H9 (cell line): ENCODE measurements around the gene TMTC2. TPM values are rescaled to one million over a fixed set of nuclear protein-coding genes. Genes with fewer than 3 reads are reported as not detected.

ENCODE experiments used
- DNase-seq: peaks from one replicate; pipeline ENCODE4 v3.0.0-alpha.2; 2017
- H2AFZ ChIP-seq: one replicate; pipeline ENCODE4 v1.6.1; 2013; ENCODE audit warnings: mild to moderate bottlenecking, low read length, control low read depth, moderate library complexity
- H2AK5ac ChIP-seq: 2 replicates; pipeline ENCODE4 v1.6.1; 2013; ENCODE audit warnings: low read length, control low read depth, mixed read lengths; ENCODE audit not compliant: insufficient read length
- H2BK120ac ChIP-seq: one replicate; pipeline ENCODE4 v1.6.1; 2013; ENCODE audit warnings: low read depth, mild to moderate bottlenecking, low read length, control low read depth, inconsistent platforms; ENCODE audit not compliant: poor library complexity, severe bottlenecking
- H2BK12ac ChIP-seq: 2 replicates; pipeline ENCODE4 v1.6.1; 2013; ENCODE audit warnings: low read length, control low read depth, mixed read lengths, low read depth; ENCODE audit not compliant: insufficient read length
- H2BK15ac ChIP-seq: 2 replicates; pipeline ENCODE4 v1.6.1; 2013; ENCODE audit warnings: low read depth, low read length, control low read depth
- H2BK20ac ChIP-seq: one replicate; pipeline ENCODE4 v1.6.1; 2013; ENCODE audit warnings: low read depth, mild to moderate bottlenecking, low read length, control low read depth, inconsistent platforms; ENCODE audit not compliant: poor library complexity, severe bottlenecking
- H2BK5ac ChIP-seq: 2 replicates; pipeline ENCODE4 v1.6.1; 2013; ENCODE audit warnings: low read length, control low read depth, mixed read lengths; ENCODE audit not compliant: insufficient read length
- H3K14ac ChIP-seq: 2 replicates; pipeline ENCODE4 v1.6.1; 2013; ENCODE audit warnings: low read length, control low read depth; ENCODE audit not compliant: insufficient read depth
- H3K18ac ChIP-seq: 2 replicates; pipeline ENCODE4 v1.6.1; 2013; ENCODE audit warnings: low read depth, mild to moderate bottlenecking, mixed read lengths, low read length, control low read depth; ENCODE audit not compliant: insufficient read length
- H3K23ac ChIP-seq: 2 replicates; pipeline ENCODE4 v1.6.1; 2013; ENCODE audit warnings: low read length, control low read depth, mixed read lengths, low read depth; ENCODE audit not compliant: insufficient read length
- H3K23me2 ChIP-seq: 2 replicates; pipeline ENCODE4 v1.6.1; 2013; ENCODE audit warnings: low read depth, mild to moderate bottlenecking, mixed read lengths, low read length, control low read depth; ENCODE audit not compliant: insufficient read length, poor library complexity, severe bottlenecking
- H3K27ac ChIP-seq: 2 replicates; pipeline ENCODE4 v1.5.1; 2013; ENCODE audit warnings: low read length, control low read depth, mixed read lengths, low read depth; ENCODE audit not compliant: insufficient read length
- H3K27me3 ChIP-seq: 2 replicates; pipeline ENCODE4 v1.6.1; 2013; ENCODE audit warnings: low read length, control low read depth, inconsistent platforms; ENCODE audit not compliant: insufficient read depth
- H3K4ac ChIP-seq: 2 replicates; pipeline ENCODE4 v1.6.1; 2013; ENCODE audit warnings: low read depth, mild to moderate bottlenecking, control low read depth, inconsistent platforms, low read length, moderate library complexity
- H3K4me1 ChIP-seq: 2 replicates; pipeline ENCODE4 v1.6.1; 2013; ENCODE audit warnings: low read length, control low read depth, inconsistent platforms; ENCODE audit not compliant: insufficient read depth
- H3K4me2 ChIP-seq: 2 replicates; pipeline ENCODE4 v1.6.1; 2013; ENCODE audit warnings: low read length, control low read depth, mixed read lengths; ENCODE audit not compliant: insufficient read length, insufficient read depth
- H3K56ac ChIP-seq: 2 replicates; pipeline ENCODE4 v1.6.1; 2013; ENCODE audit warnings: low read depth, mild to moderate bottlenecking, mixed read lengths, low read length, control low read depth; ENCODE audit not compliant: insufficient read length
- H3K79me1 ChIP-seq: 2 replicates; pipeline ENCODE4 v1.6.1; 2013; ENCODE audit warnings: low read depth, mild to moderate bottlenecking, moderate library complexity, low read length, control low read depth, inconsistent platforms; ENCODE audit not compliant: insufficient read depth, poor library complexity, severe bottlenecking
- H3K79me2 ChIP-seq: 2 replicates; pipeline ENCODE4 v1.6.1; 2013; ENCODE audit warnings: low read length, control low read depth, inconsistent platforms; ENCODE audit not compliant: insufficient read depth
- H3K9ac ChIP-seq: 2 replicates; pipeline ENCODE4 v1.6.1; 2013; ENCODE audit warnings: low read length, control low read depth, mixed read lengths; ENCODE audit not compliant: insufficient read length; ENCODE audit errors: extremely low read depth
- H3K9me3 ChIP-seq: one replicate; pipeline ENCODE4 v1.6.1; 2013; ENCODE audit warnings: low read depth, low read length, inconsistent platforms; ENCODE audit not compliant: control insufficient read depth
- H3T11ph ChIP-seq: one replicate; pipeline ENCODE4 v1.6.1; 2013; ENCODE audit warnings: mild to moderate bottlenecking, low read length, control low read depth, inconsistent platforms
- H4K20me1 ChIP-seq: one replicate; pipeline ENCODE4 v1.6.1; 2013; ENCODE audit not compliant: control insufficient read depth, insufficient read length, insufficient read depth
- H4K5ac ChIP-seq: 2 replicates; pipeline ENCODE4 v1.6.1; 2013; ENCODE audit warnings: low read depth, mild to moderate bottlenecking, mixed read lengths, low read length, control low read depth; ENCODE audit not compliant: insufficient read length
- H4K8ac ChIP-seq: replicated peaks from 2 replicates; pipeline ENCODE4 v1.6.1; 2013; ENCODE audit warnings: low read length, control low read depth, mixed read lengths, low read depth; ENCODE audit not compliant: insufficient read length
- H4K91ac ChIP-seq: 2 replicates; pipeline ENCODE4 v1.6.1; 2013; ENCODE audit warnings: low read depth, mild to moderate bottlenecking, moderate library complexity, mixed read lengths, low read length, control low read depth; ENCODE audit not compliant: insufficient read length
- H3K27ac Mint-ChIP-seq, 3 experiments: 2 replicates in 2 of 3; 3 replicates in 1 of 3; pipeline ENCODE4 v1.8.0; 2020 to 2021; ENCODE audit warnings: mixed read lengths in 3 of 3, mild to moderate bottlenecking in 1 of 3, moderate library complexity in 1 of 3
- H3K27me3 Mint-ChIP-seq: 2 replicates; pipeline ENCODE4 v1.8.0; 2021; ENCODE audit warnings: low read depth, mild to moderate bottlenecking, moderate library complexity, mixed read lengths
- H3K36me3 Mint-ChIP-seq, 3 experiments: 2 replicates in 2 of 3; 3 replicates in 1 of 3; pipeline ENCODE4 v1.8.0; 2020 to 2021; ENCODE audit warnings: low read depth in 3 of 3, mixed read lengths in 3 of 3; ENCODE audit not compliant: insufficient read depth in 1 of 3
- H3K4me1 Mint-ChIP-seq, 2 experiments: 2 replicates each; pipeline ENCODE4 v1.8.0; 2020; ENCODE audit warnings: mixed read lengths in 2 of 2
- H3K4me3 Mint-ChIP-seq, 2 experiments: 2 replicates in 1 of 2; 3 replicates in 1 of 2; pipeline ENCODE4 v1.8.0; 2020 to 2021; ENCODE audit warnings: mild to moderate bottlenecking in 2 of 2, mixed read lengths in 2 of 2, moderate library complexity in 1 of 2
- H3K9me3 Mint-ChIP-seq, 2 experiments: 2 replicates in 1 of 2; 3 replicates in 1 of 2; pipeline ENCODE4 v1.8.0; 2020; ENCODE audit warnings: mild to moderate bottlenecking in 2 of 2, mixed read lengths in 2 of 2, moderate library complexity in 1 of 2
- CTCF ChIP-seq: fragments of 200-600 bp; sonication (generic); conservative IDR thresholded peaks from 3 replicates; pipeline ENCODE4 v1.8.0; 2021; ENCODE audit warnings: antibody characterized with exemption, mild to moderate bottlenecking
- WGBS: extraction: QIAGEN DNeasy Blood & Tissue Kit; methylation state at CpG from one replicate; pipeline ENCODE4 v1.1.7; 2013; ENCODE audit warnings: missing lambda C conversion rate, low lambda C conversion rate, mixed read lengths; ENCODE audit not compliant: insufficient read length; ENCODE audit errors: extremely low coverage; 5-methylcytosine and 5-hydroxymethylcytosine counted together
- total RNA-seq: library from RNA; stranded (reverse); gene quantifications from 2 replicates; pipeline ENCODE4 v1.2.1, GENCODE V29; 2021

The TMTC2 gene
- total RNA-seq, 1 experiment from 2014 or later, result 3.1 TPM

GRCh38 chr12:82783435-82783834, 96.7 kb downstream of the TMTC2 start:
- no peak for TF ChIP-seq CTCF
- H3K4me3 Mint-ChIP-seq, result no peak overlapping the region
- H3K27ac Mint-ChIP-seq, result peak overlapping the region in 1 of 3 experiments; percentile 31; a peak in 2 of 7 replicates
- no peaks in the 10 kb centered on the region for H3K9me3 Mint-ChIP-seq
- H4K20me1 ChIP-seq, result no peaks in the 10 kb centered on the region
- no peak overlapping the region for H3K27ac ChIP-seq
- H3K27me3 ChIP-seq, result no peaks in the 10 kb centered on the region
- no peak overlapping the region for H4K8ac ChIP-seq
- no peak overlapping the region for H3T11ph ChIP-seq
- H3K18ac ChIP-seq, result no peak overlapping the region
- no peak overlapping the region for H3K56ac ChIP-seq
- H2BK5ac ChIP-seq, result no peak overlapping the region
- peaks cover 55 to 71% of the 10 kb centered on the region in 2 experiments for H3K4me1 Mint-ChIP-seq
- no peaks in the 10 kb centered on the region for H3K23me2 ChIP-seq
- WGBS, result no CpG with 5 or more reads among the region's 2 CpGs
- H3K9ac ChIP-seq, result no peak overlapping the region
- no peak overlapping the region for H3K4me2 ChIP-seq
- H2BK20ac ChIP-seq, result no peak overlapping the region
- H2BK120ac ChIP-seq, result no peak overlapping the region
- no peaks in the 10 kb centered on the region for H3K9me3 ChIP-seq
- H3K14ac ChIP-seq, result no peak overlapping the region
- no peak overlapping the region for H4K91ac ChIP-seq
- H2BK15ac ChIP-seq, result no peak overlapping the region
- no peaks in the 10 kb centered on the region for H3K27me3 Mint-ChIP-seq
- no peak for DNase-seq
- no peak overlapping the region for H2BK12ac ChIP-seq
- no peaks in the 10 kb centered on the region for H3K79me2 ChIP-seq
- no peak overlapping the region for H3K23ac ChIP-seq
- H3K4ac ChIP-seq, result no peak overlapping the region
- no peaks in the 10 kb centered on the region for H3K36me3 Mint-ChIP-seq
- no peak overlapping the region for H4K5ac ChIP-seq
- no peaks in the 10 kb centered on the region for H3K79me1 ChIP-seq
- H2AFZ ChIP-seq, result no peak overlapping the region
- no peak overlapping the region for H2AK5ac ChIP-seq
- H3K4me1 ChIP-seq, result no peaks in the 10 kb centered on the region; the same call in 1 of the 2 replicates
